Measurements from ENCODE around the gene CENPF. TPM values are rescaled to one million over a fixed set of nuclear protein-coding genes. Genes with fewer than 3 reads are reported as not detected.
"Not testable (repeated sequence)": the region's sequence is repeated elsewhere in the genome, so short reads cannot be mapped to it uniquely, and the experiment has no call there.

CENPF gene
- total and polyA plus RNA-seq, 3 donors from 2014 or later, result 7.7 to 30.7 (median 28.1) TPM

DNA sequence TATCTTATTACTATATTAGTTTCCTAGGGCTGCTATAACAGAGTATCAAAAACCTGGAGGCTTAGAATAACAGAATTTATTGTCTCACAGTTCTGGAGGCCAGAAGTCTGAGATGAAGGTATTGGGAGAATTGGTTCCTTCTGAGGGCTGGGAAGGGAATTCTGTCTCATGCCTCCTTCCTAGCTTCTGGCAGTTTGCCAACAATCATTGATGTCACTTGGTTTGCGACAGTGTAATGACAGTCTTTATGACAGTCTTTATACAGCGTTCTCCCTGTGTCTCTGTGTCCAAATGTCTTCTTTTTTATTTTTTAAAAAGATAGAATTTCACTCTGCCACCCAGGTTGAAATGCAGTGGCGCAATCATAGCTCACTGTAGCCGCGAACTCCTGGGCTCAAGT is 15.8 kb upstream of the CENPF start:
- H3K9me3 ChIP-seq, result no peaks in the 10 kb centered on the region
- H3K4me1 ChIP-seq, result no peaks in the 10 kb centered on the region
- 88 to 92% methylated on average over 5 of the region's 5 CpGs for WGBS, 2 donors
- H3K27me3 ChIP-seq, result no peaks in the 10 kb centered on the region
- no peak for DNase-seq
- H3K4me3 ChIP-seq, result no peak overlapping the region
- TF ChIP-seq CTCF (IDR thresholded peaks at IDR 0.05) (no peak), POLR2A (IDR thresholded peaks at IDR 0.05) (no peak)
- intact Hi-C loops (cut with DNase I; ENCODE audit: low total_unique reads), result loop anchor here (5.0 kb wide), 1 partner anchor 255 kb away; no protein-coding TSS in a partner anchor
- H3K36me3 ChIP-seq (ENCODE audit: low read depth, missing control alignments), result no peaks in the 10 kb centered on the region
- H3K27ac ChIP-seq, result no peak overlapping the region

GRCh38 chr1:214588963-214589597 is 13.9 kb upstream of the CENPF start:
- no peak overlapping the region for H3K4me3 ChIP-seq
- no peak for TF ChIP-seq POLR2A (IDR thresholded peaks at IDR 0.05)
- no peak for TF ChIP-seq CTCF (IDR thresholded peaks at IDR 0.05)
- H3K36me3 ChIP-seq (ENCODE audit: low read depth, missing control alignments), result no peaks in the 10 kb centered on the region
- no peaks in the 10 kb centered on the region for H3K4me1 ChIP-seq
- no peak for DNase-seq
- H3K27ac ChIP-seq, result no peak overlapping the region
- no peaks in the 10 kb centered on the region for H3K27me3 ChIP-seq
- H3K9me3 ChIP-seq, result no peaks in the 10 kb centered on the region
- intact Hi-C loops (cut with DNase I; ENCODE audit: low total_unique reads), result loop anchor here (5.0 kb wide), 1 partner anchor 257 kb away; no protein-coding TSS in a partner anchor
- 83 to 93% methylated on average over 4 of the region's 4 CpGs for WGBS, 2 donors

- intact Hi-C loops (cut with DNase I; ENCODE audit: low total_unique reads), result no loop called here
- TF ChIP-seq CTCF (IDR thresholded peaks at IDR 0.05) (no peak), POLR2A (IDR thresholded peaks at IDR 0.05) (no peak)
- H3K27ac ChIP-seq, result no peak overlapping the region
- 75 to 85% methylated on average over 5 of the region's 5 CpGs for WGBS, 2 donors
- DNase-seq, result no peak
- no peak overlapping the region for H3K4me3 ChIP-seq
- no peaks in the 10 kb centered on the region for H3K27me3 ChIP-seq
- no peaks in the 10 kb centered on the region for H3K36me3 ChIP-seq (ENCODE audit: low read depth, missing control alignments)
- no peaks in the 10 kb centered on the region for H3K9me3 ChIP-seq
- H3K4me1 ChIP-seq, result no peaks in the 10 kb centered on the region
These were observed 12.3 kb upstream of the CENPF start for GRCh38 chr1:214590696-214591095.

GRCh38 chr1:214591918-214592317 is 11.1 kb upstream of the CENPF start:
- DNase-seq; H3K4me1 ChIP-seq; H3K27me3 ChIP-seq; H3K4me3 ChIP-seq; H3K36me3 ChIP-seq (ENCODE audit: low read depth, missing control alignments); intact Hi-C loops (cut with DNase I; ENCODE audit: low total_unique reads); H3K27ac ChIP-seq; H3K9me3 ChIP-seq: not testable (repeated sequence)
- 87 to 90% methylated on average over 8 of the region's 8 CpGs for WGBS, 2 donors

DNA sequence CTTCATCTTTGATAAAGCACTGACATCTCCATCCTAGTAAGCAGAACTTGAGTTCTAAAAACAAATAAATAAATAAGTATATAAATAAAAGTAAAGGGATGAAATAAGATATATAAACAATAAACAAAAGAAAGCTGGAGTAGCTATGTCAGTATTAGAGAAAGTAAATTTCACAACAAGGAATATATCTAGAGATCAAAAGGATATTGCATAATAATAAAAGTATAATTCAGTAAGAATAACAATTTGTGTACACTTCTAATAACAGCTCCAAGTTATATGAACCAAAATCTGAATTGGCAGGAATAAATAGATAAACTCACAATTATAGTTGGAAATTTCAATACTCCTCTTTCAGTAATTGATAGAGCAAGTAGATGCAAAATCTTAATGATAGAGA is 9.8 kb upstream of the CENPF start:
- Histone ChIP-seq H3K9me3 (no peaks in the 10 kb centered on the region), H3K36me3 (ENCODE audit: low read depth, missing control alignments) (no peaks in the 10 kb centered on the region), H3K27me3 (no peaks in the 10 kb centered on the region), H3K4me3 (no peak overlapping the region), H3K4me1 (no peaks in the 10 kb centered on the region), H3K27ac (no peak overlapping the region)
- TF ChIP-seq POLR2A (IDR thresholded peaks at IDR 0.05) (no peak), CTCF (IDR thresholded peaks at IDR 0.05) (no peak)
- DNase-seq, result no peak
- intact Hi-C loops (cut with DNase I; ENCODE audit: low total_unique reads), result no loop called here
